ENCODE measurements around the gene FEZ2.

DNA sequence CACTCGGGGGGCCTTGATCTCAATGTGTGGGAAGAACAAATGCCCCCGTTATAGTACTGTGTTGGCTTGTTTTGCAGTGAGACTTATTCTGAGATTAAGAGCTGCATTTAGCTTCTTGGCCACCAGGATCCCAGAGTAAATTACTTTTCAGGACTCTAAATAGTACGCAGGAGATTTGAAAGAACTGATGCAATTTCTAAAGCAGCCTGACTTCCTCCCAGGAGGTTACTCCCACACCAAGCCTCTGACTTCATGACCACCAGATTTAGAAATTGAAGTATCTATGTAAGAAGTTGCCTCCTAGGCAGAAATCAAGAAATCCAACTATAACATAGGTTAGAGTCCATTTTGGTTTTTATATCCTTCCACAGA lies 67.0 kb downstream of the FEZ2 start:
- TF ChIP-seq, protein P1, sequence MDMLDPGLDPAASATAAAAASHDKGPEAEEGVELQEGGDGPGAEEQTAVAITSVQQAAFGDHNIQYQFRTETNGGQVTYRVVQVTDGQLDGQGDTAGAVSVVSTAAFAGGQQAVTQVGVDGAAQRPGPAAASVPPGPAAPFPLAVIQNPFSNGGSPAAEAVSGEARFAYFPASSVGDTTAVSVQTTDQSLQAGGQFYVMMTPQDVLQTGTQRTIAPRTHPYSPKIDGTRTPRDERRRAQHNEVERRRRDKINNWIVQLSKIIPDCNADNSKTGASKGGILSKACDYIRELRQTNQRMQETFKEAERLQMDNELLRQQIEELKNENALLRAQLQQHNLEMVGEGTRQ (IDR thresholded peaks at IDR 0.05): no peak
- TF ChIP-seq, protein P2, sequence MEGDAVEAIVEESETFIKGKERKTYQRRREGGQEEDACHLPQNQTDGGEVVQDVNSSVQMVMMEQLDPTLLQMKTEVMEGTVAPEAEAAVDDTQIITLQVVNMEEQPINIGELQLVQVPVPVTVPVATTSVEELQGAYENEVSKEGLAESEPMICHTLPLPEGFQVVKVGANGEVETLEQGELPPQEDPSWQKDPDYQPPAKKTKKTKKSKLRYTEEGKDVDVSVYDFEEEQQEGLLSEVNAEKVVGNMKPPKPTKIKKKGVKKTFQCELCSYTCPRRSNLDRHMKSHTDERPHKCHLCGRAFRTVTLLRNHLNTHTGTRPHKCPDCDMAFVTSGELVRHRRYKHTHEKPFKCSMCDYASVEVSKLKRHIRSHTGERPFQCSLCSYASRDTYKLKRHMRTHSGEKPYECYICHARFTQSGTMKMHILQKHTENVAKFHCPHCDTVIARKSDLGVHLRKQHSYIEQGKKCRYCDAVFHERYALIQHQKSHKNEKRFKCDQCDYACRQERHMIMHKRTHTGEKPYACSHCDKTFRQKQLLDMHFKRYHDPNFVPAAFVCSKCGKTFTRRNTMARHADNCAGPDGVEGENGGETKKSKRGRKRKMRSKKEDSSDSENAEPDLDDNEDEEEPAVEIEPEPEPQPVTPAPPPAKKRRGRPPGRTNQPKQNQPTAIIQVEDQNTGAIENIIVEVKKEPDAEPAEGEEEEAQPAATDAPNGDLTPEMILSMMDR (IDR thresholded peaks at IDR 0.05): no peak
- TF ChIP-seq EP300 (IDR thresholded peaks at IDR 0.05) (no peak), RAD21 (conservative IDR thresholded peaks at IDR 0.05 in 1 of 2, IDR thresholded peaks at IDR 0.05 in 1 of 2) (no peak), HOXB13 (CRISPR knock-in tag; IDR thresholded peaks at IDR 0.05; ENCODE audit: low read depth) (no peak), JUN (IDR thresholded peaks at IDR 0.05) (no peak), SMC3 (IDR thresholded peaks at IDR 0.05) (no peak)

Data from A549 (cell line).